SK-MEL-5 (cell line): ENCODE data around the gene CRNN. TPM values are rescaled to one million over a fixed set of nuclear protein-coding genes. Genes with fewer than 3 reads are reported as not detected.

Experiments used
- DNase-seq: peaks from one replicate; pipeline ENCODE4 v3.0.0-alpha.2; 2016; ENCODE audit warnings: low read depth, low spot score
- in situ Hi-C: cut with HindIII; loops from 2 replicates; pipeline ENCODE4 v1.10.0; 2016; ENCODE audit warnings: low sequenced_read_pairs, high pct_unique_total_duplicates, low pct_unique_long_range_greater_than_20kb
- small RNA-seq, 2 experiments: library from RNA; depleted of rRNA; stranded (forward); fragments of <200 nt; gene quantifications; one replicate each; pipeline ENCODE3, GENCODE V24; 2014
- total RNA-seq: library from RNA; depleted of rRNA; stranded (reverse); fragments of >200 nt; shearing (Covaris generic); gene quantifications from 2 replicates; pipeline ENCODE4 v1.2.3, GENCODE V29; 2014; rRNA removed

The CRNN gene
- total RNA-seq, 1 experiment from 2014 or later = not detected

DNA sequence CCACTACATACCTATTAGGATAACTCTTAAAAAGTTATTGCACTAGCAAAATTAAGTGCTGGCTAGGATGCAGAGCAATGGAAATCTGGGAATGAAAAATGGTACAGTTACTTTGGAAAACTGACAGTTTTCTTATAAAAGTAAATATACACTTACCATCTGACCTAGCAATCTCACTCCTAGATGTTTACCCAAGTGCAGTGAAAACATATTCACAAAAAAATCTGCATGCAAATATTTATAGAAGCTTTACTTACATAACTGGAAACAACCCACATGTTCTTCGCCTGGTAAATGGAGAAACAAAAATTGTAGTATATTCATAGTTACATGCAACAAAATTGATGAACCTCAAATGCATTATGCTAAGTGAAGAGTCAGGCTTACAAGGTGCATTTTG is 41.4 kb downstream of the CRNN start:
- in situ Hi-C loops = no loop called here
- DNase-seq = no peak

- no peak for DNase-seq
- in situ Hi-C loops = no loop called here
Observed at GRCh38 chr1:152367436-152367835, 46.6 kb downstream of the CRNN start.

GRCh38 chr1:152359906-152360305 is 54.2 kb downstream of the CRNN start, which contains the start of gene FLG2:
FLG2 (minus strand) TSS chr1:152360006; CDS start chr1:152358884, 1,122 bp downstream.
- in situ Hi-C loops = no loop called here
- no peak for DNase-seq

Small RNAs within 50 kb of the gene (small RNA-seq; reads per million reads assigned to genes)
- gene HMGN3P1 = 0 reads per million in 2 experiments

Other genes starting within 250 kb of the CRNN start
- not detected in 2 replicates for gene HRNR, start 190.1 kb downstream of the CRNN start, total RNA-seq
- gene FLG, start 89.0 kb downstream of the CRNN start, total RNA-seq = not detected in 2 replicates
- gene FLG2, start 54.3 kb downstream of the CRNN start, total RNA-seq = not detected in 2 replicates
- not detected in 2 replicates for gene LCE5A, start 96.5 kb upstream of the CRNN start, total RNA-seq
- gene CRCT1, start 100.2 kb upstream of the CRNN start, total RNA-seq = not detected in 2 replicates
- gene LCE3E, start 152.5 kb upstream of the CRNN start, total RNA-seq = not detected in 2 replicates
- not detected in 2 replicates for gene LCE3D, start 166.3 kb upstream of the CRNN start, total RNA-seq
- not detected in 2 replicates for gene LCE3C, start 186.0 kb upstream of the CRNN start, total RNA-seq
- not detected in 2 replicates for gene LCE3B, start 199.5 kb upstream of the CRNN start, total RNA-seq
- gene LCE3A, start 208.8 kb upstream of the CRNN start, total RNA-seq = not detected in 2 replicates
- not detected in 2 replicates for gene LCE2D, start 249.1 kb upstream of the CRNN start, total RNA-seq